HCT116 (cell line): Measurements from ENCODE around the gene MOG. TPM values are rescaled to one million over a fixed set of nuclear protein-coding genes. Genes with fewer than 3 reads are reported as not detected.

Experiments used
- ATAC-seq: fragments of 200-7000 bp; cut with Tn5 transposase; 2 replicates; pipeline ENCODE4 v1.9.1; 2020; ENCODE audit warnings: mild to moderate bottlenecking, moderate library complexity
- BruUV-seq: library from RNA; stranded (reverse); fragments of 400-500 nt; replicated peaks from 2 replicates; lab custom pipeline; 2021; lab: Mats Ljungman, UMichigan
- CTCF ChIA-PET: fragments of 300-600 bp; sonication (Branson Sonifier 250); formaldehyde crosslinking; loops from one replicate; lab custom pipeline; 2021; ENCODE audit warnings: antibody characterized with exemption; lab: Charles Lee
- POLR2A ChIA-PET: fragments of 300-600, 350-600 bp; sonication (Branson Sonifier 250); formaldehyde crosslinking; loops from one replicate; lab custom pipeline; 2021; ENCODE audit warnings: antibody characterized with exemption; lab: Charles Lee
- RAD21 ChIA-PET, 2 experiments: fragments of 300-600 bp; sonication (Branson Sonifier 250); formaldehyde crosslinking; loops; one replicate each; lab custom pipeline; 2023; ENCODE audit warnings: low total read pairs in 2 of 2; ENCODE audit not compliant: uncharacterized antibody in 2 of 2, unreplicated experiment in 2 of 2, low non-redundant PET in 1 of 2; lab: Charles Lee
- DNase-seq: peaks from one replicate; pipeline ENCODE4 v3.0.0-alpha.2; 2010; ENCODE audit warnings: low read depth, low spot score
- H2AFZ ChIP-seq: fragments of 200-600 bp; shearing (Covaris generic), sonication (generic); 2 replicates; pipeline ENCODE4 v1.6.1; 2017; ENCODE audit warnings: low read depth, mixed run types, mixed read lengths, antibody characterized with exemption, low read length; ENCODE audit not compliant: poor library complexity, severe bottlenecking
- H3K27ac ChIP-seq: 2 replicates; pipeline ENCODE4 v1.5.1; 2012; ENCODE audit warnings: low read depth, low read length
- H3K27me3 ChIP-seq: fragments of 200-600 bp; sonication (generic); 2 replicates; pipeline ENCODE4 v1.6.1; 2016; ENCODE audit warnings: mixed run types, low read length, mixed read lengths; ENCODE audit not compliant: insufficient read depth
- H3K36me3 ChIP-seq, 2 experiments: fragments of 200-500 bp in 1 of 2; fragments of 200-600 bp in 1 of 2; sonication (Bioruptor generic) in 1 of 2; sonication (generic) in 1 of 2; 2 replicates each; pipeline versions ENCODE4 v1.5.1 to v1.6.1; 2014 to 2016; ENCODE audit warnings: low read length in 2 of 2, inconsistent platforms in 1 of 2, mixed read lengths in 1 of 2, mixed run types in 1 of 2; ENCODE audit not compliant: insufficient read depth in 2 of 2, control insufficient read depth in 1 of 2
- H3K4me1 ChIP-seq, 2 experiments: fragments of 200-600 bp in 1 of 2; sonication (generic) in 1 of 2; 2 replicates each; pipeline versions ENCODE4 v1.5.1 to v1.6.1; 2012 to 2017; ENCODE audit warnings: low read length in 2 of 2, inconsistent platforms in 1 of 2, mild to moderate bottlenecking in 1 of 2, mixed read lengths in 1 of 2, mixed run types in 1 of 2, moderate library complexity in 1 of 2; ENCODE audit not compliant: insufficient read depth in 2 of 2, control insufficient read depth in 1 of 2
- H3K4me2 ChIP-seq: fragments of 200-600 bp; sonication (generic); 2 replicates; pipeline ENCODE4 v1.6.1; 2017; ENCODE audit warnings: mixed run types, low read length, mixed read lengths
- H3K4me3 ChIP-seq, 2 experiments: fragments of 200-600 bp in 1 of 2; sonication (generic) in 1 of 2; replicated peaks in 1 of 2; 2 replicates each; pipeline ENCODE4 v1.5.1; 2011 to 2016; ENCODE audit warnings: low read length in 2 of 2, control low read depth in 1 of 2, low read depth in 1 of 2, mild to moderate bottlenecking in 1 of 2, mixed read lengths in 1 of 2, mixed run types in 1 of 2
- H3K79me2 ChIP-seq: fragments of 200-600 bp; sonication (generic); 2 replicates; pipeline ENCODE4 v1.6.1; 2017; ENCODE audit warnings: mild to moderate bottlenecking, mixed run types, low read length, moderate library complexity, mixed read lengths; ENCODE audit not compliant: insufficient read depth
- H3K9ac ChIP-seq: fragments of 200-600 bp; sonication (generic); 2 replicates; pipeline ENCODE4 v1.6.1; 2016; ENCODE audit warnings: low read length, mixed read lengths
- H3K9me2 ChIP-seq: fragments of 200-600 bp; sonication (generic), shearing (Covaris generic); 2 replicates; pipeline ENCODE4 v1.6.1; 2017; ENCODE audit warnings: mixed run types, mild to moderate bottlenecking, moderate library complexity; ENCODE audit not compliant: insufficient read depth
- H3K9me3 ChIP-seq, 2 experiments: fragments of 200-500 bp in 1 of 2; fragments of 200-600 bp in 1 of 2; sonication (Bioruptor generic) in 1 of 2; sonication (generic) in 1 of 2; 2 replicates each; pipeline ENCODE4 v1.6.1; 2014 to 2017; ENCODE audit warnings: low read length in 2 of 2, mixed read lengths in 2 of 2, inconsistent platforms in 1 of 2, low read depth in 1 of 2, mild to moderate bottlenecking in 1 of 2, mixed run types in 1 of 2, moderate library complexity in 1 of 2; ENCODE audit not compliant: control insufficient read depth in 1 of 2, insufficient read depth in 1 of 2
- H4K20me1 ChIP-seq: fragments of 200-600 bp; sonication (generic), shearing (Covaris generic); 2 replicates; pipeline ENCODE4 v1.6.1; 2017; ENCODE audit warnings: mixed run types, mild to moderate bottlenecking, moderate library complexity; ENCODE audit not compliant: insufficient read depth
- ATF3 ChIP-seq: IDR thresholded peaks from 2 replicates; pipeline ENCODE4 v1.6.1; 2012
- CTCF ChIP-seq, 3 experiments: fragments of 200-600 bp in 1 of 3; sonication (generic) in 1 of 3; IDR thresholded peaks in 2 of 3; conservative IDR thresholded peaks in 1 of 3; 2 replicates each; pipeline ENCODE4 v1.5.1; 2012 to 2017; ENCODE audit warnings: low read depth in 2 of 3, low read length in 2 of 3, antibody characterized with exemption in 1 of 3, borderline replicate concordance in 1 of 3, control low read depth in 1 of 3, mild to moderate bottlenecking in 1 of 3, mixed read lengths in 1 of 3, mixed run types in 1 of 3, moderate library complexity in 1 of 3; ENCODE audit not compliant: insufficient read depth in 1 of 3
- ELF1 ChIP-seq: IDR thresholded peaks from 2 replicates; pipeline ENCODE4 v1.6.1; 2012; ENCODE audit warnings: low read depth, borderline replicate concordance
- EZH2 ChIP-seq: fragments of 200-600 bp; sonication (generic); IDR thresholded peaks from 2 replicates; pipeline ENCODE4 v1.6.1; 2017; ENCODE audit warnings: antibody characterized with exemption, mixed run types
- FOSL1 ChIP-seq: IDR thresholded peaks from 2 replicates; pipeline ENCODE4 v1.6.1; 2012; ENCODE audit warnings: low read depth
- POLR2A ChIP-seq: IDR thresholded peaks from 2 replicates; pipeline ENCODE4 v1.7.0; 2011; ENCODE audit warnings: borderline replicate concordance; ENCODE audit not compliant: insufficient read depth, insufficient read length; ENCODE audit errors: extremely low read depth
- RAD21 ChIP-seq: IDR thresholded peaks from 2 replicates; pipeline ENCODE4 v1.6.1; 2012; ENCODE audit warnings: low read depth, mild to moderate bottlenecking
- ZNF274 ChIP-seq: fragments of 200-500 bp; sonication (Bioruptor generic); IDR thresholded peaks from 2 replicates; pipeline ENCODE4 v1.6.1; 2014; ENCODE audit warnings: mild to moderate bottlenecking, low read depth, low read length, inconsistent platforms
- intact Hi-C: fragments of 100-400 bp; cut with micrococcal nuclease; formaldehyde crosslinking; loops from 2 replicates; pipeline ENCODE4 v1.10.0; 2022
- total RNA-seq: library from RNA; stranded (reverse); gene quantifications from one replicate; pipeline ENCODE4 v1.2.1, GENCODE V29; 2021; ENCODE audit not compliant: unreplicated experiment

MOG gene
- total RNA-seq, 1 experiment from 2014 or later = not detected

GRCh38 chr6:29617782-29618554 is 38.9 kb upstream of the MOG start:
- Histone ChIP-seq H3K9me3 (no peaks in the 10 kb centered on the region), H3K27me3 (no peaks in the 10 kb centered on the region), H3K4me2 (no peak overlapping the region), H3K9ac (no peak overlapping the region), H2AFZ (no peak overlapping the region), H3K36me3 (peaks cover 7 to 39% of the 10 kb centered on the region in 2 experiments; a peak in 3 of 4 replicates), H3K79me2 (no peaks in the 10 kb centered on the region), H4K20me1 (no peaks in the 10 kb centered on the region), H3K4me1 (no peaks in the 10 kb centered on the region), H3K9me2 (no peaks in the 10 kb centered on the region), H3K27ac (no peak overlapping the region), H3K4me3 (no peak overlapping the region)
- BruUV-seq = no TSS peak
- intact Hi-C loops = no loop called here
- ChIA-PET RAD21 (no interaction called here), CTCF (interaction anchor here (1.4 to 1.9 kb wide), 2 partner anchors 30 to 32 kb away, joined by 3 to 4 read pairs; no protein-coding TSS in a partner anchor), POLR2A (no interaction called here)
- ATAC-seq (peak; percentile 89), DNase-seq (no peak)
- peak; percentile 50 to 66 (median 63); a peak in 5 of 6 replicates for TF ChIP-seq CTCF (IDR thresholded peaks at IDR 0.05 in 2 of 3, conservative IDR thresholded peaks at IDR 0.05 in 1 of 3; ENCODE audit: borderline replicate concordance in 1 of 3, insufficient read depth in 1 of 3, low read depth in 2 of 3, low read length in 2 of 3)
- TF ChIP-seq ZNF274 = no peak
- peak; percentile 10; the same call in 1 of the 2 replicates for TF ChIP-seq RAD21
- TF ChIP-seq ELF1 = no peak
- TF ChIP-seq ATF3 = no peak
- TF ChIP-seq EZH2 = no peak
- TF ChIP-seq FOSL1 = no peak
- TF ChIP-seq POLR2A = no peak
